Loucy (cell line): ENCODE results near the gene CHAMP1.

ENCODE experiments used
- EZH2phosphoT487 ChIP-seq: fragments of 200-600 bp; IDR thresholded peaks from 2 replicates; pipeline ENCODE4 v1.6.1; 2018; ENCODE audit warnings: antibody characterized with exemption, mild to moderate bottlenecking, moderate library complexity, borderline replicate concordance
- TF ChIP-seq, protein P1 (sequence below): fragments of 200-600 bp; sonication (generic); conservative IDR thresholded peaks from 2 replicates; pipeline ENCODE4 v1.5.1; 2014; ENCODE audit warnings: mild to moderate bottlenecking, antibody characterized with exemption, low read length

- TF ChIP-seq, protein P1, sequence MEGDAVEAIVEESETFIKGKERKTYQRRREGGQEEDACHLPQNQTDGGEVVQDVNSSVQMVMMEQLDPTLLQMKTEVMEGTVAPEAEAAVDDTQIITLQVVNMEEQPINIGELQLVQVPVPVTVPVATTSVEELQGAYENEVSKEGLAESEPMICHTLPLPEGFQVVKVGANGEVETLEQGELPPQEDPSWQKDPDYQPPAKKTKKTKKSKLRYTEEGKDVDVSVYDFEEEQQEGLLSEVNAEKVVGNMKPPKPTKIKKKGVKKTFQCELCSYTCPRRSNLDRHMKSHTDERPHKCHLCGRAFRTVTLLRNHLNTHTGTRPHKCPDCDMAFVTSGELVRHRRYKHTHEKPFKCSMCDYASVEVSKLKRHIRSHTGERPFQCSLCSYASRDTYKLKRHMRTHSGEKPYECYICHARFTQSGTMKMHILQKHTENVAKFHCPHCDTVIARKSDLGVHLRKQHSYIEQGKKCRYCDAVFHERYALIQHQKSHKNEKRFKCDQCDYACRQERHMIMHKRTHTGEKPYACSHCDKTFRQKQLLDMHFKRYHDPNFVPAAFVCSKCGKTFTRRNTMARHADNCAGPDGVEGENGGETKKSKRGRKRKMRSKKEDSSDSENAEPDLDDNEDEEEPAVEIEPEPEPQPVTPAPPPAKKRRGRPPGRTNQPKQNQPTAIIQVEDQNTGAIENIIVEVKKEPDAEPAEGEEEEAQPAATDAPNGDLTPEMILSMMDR, result no peak
- no peak for TF ChIP-seq EZH2phosphoT487
Observed at GRCh38 chr13:114328034-114328433, 13.7 kb downstream of the CHAMP1 start.
